ENCODE results near the gene SELENOV.

SELENOV gene

DNA sequence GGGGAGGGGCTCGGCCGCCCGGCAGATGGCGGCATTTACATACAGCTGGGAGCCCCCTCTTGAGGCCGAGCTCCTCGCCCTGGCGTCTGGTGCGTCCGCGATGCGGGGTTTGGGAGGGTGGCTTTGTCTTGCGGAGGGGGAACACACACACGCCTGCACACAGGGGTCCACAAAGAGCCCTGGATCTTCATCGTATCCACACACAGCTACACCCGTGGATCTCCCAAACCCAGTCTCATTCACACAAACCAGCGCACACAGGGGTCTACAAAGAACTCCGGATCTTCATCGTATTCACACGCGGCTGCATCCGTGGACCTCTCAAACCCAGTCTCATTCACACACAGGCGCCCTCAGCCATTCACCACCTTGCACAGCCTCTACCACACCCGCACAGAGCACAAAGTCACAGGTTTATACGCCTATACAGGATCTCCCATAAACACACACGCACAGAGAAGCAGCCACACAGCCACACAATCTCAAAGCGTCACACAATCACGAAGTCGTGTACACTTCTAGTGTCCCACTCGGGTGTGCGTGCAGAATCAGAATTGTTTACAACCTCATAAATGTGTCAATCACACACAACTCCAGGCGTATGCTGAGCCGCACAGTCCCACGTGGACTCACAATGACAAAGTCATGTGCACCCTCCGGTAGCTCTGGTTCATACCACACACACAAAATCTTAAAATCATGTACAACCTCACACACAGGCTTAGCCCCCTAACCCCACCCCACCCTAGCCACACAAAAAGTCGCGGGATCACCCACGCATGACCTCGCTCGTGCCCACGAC is 16.7 kb upstream of the SELENOV start (continued):
- TF ChIP-seq ZNF473 (tag by site-specific recombination; IDR thresholded peaks at IDR 0.05) = no peak
- TF ChIP-seq, protein P1, sequence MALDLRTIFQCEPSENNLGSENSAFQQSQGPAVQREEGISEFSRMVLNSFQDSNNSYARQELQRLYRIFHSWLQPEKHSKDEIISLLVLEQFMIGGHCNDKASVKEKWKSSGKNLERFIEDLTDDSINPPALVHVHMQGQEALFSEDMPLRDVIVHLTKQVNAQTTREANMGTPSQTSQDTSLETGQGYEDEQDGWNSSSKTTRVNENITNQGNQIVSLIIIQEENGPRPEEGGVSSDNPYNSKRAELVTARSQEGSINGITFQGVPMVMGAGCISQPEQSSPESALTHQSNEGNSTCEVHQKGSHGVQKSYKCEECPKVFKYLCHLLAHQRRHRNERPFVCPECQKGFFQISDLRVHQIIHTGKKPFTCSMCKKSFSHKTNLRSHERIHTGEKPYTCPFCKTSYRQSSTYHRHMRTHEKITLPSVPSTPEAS (tag by site-specific recombination; IDR thresholded peaks at IDR 0.05) = peak; percentile 71
- peak; percentile 33; the same call in 1 of the 2 replicates for TF ChIP-seq MZF1 (tag by site-specific recombination; IDR thresholded peaks at IDR 0.05; ENCODE audit: borderline replicate concordance)
- TF ChIP-seq, protein P2, sequence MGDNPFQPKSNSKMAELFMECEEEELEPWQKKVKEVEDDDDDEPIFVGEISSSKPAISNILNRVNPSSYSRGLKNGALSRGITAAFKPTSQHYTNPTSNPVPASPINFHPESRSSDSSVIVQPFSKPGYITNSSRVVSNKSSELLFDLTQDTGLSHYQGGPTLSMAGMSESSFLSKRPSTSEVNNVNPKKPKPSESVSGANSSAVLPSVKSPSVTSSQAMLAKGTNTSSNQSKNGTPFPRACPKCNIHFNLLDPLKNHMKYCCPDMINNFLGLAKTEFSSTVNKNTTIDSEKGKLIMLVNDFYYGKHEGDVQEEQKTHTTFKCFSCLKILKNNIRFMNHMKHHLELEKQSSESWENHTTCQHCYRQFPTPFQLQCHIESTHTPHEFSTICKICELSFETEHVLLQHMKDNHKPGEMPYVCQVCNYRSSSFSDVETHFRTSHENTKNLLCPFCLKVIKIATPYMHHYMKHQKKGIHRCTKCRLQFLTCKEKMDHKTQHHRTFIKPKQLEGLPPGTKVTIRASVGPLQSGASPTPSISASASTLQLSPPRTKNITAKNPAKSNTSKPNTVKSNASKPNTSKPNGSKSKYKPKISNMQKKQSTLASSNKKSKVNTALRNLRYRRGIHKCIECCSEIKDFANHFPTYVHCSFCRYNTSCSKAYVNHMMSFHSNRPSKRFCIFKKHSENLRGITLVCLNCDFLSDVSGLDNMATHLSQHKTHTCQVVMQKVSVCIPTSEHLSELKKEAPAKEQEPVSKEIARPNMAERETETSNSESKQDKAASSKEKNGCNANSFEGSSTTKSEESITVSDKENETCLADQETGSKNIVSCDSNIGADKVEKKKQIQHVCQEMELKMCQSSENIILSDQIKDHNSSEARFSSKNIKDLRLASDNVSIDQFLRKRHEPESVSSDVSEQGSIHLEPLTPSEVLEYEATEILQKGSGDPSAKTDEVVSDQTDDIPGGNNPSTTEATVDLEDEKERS (tag by site-specific recombination; IDR thresholded peaks at IDR 0.05) = peak; percentile 45; the same call in 1 of the 2 replicates
- TF ChIP-seq ZNF174 (tag by site-specific recombination; IDR thresholded peaks at IDR 0.05) = no peak
- TF ChIP-seq ZFP3 (tag by site-specific recombination; IDR thresholded peaks at IDR 0.05; ENCODE audit: low read depth) = 0 out of 2 replicates have a peak, but pooled peaks have one; percentile 7
- TF ChIP-seq RBAK (tag by site-specific recombination; IDR thresholded peaks at IDR 0.05) = peak; percentile 67; the same call in 1 of the 2 replicates
- TF ChIP-seq ZNF777 (tag by site-specific recombination; IDR thresholded peaks at IDR 0.05; ENCODE audit: borderline replicate concordance) = peak; percentile 96
- peak; percentile 15; the same call in 1 of the 2 replicates for TF ChIP-seq ZNF791 (tag by site-specific recombination; IDR thresholded peaks at IDR 0.05)
- TF ChIP-seq ZNF664 (tag by site-specific recombination; IDR thresholded peaks at IDR 0.05) = no peak
- TF ChIP-seq, protein P3, sequence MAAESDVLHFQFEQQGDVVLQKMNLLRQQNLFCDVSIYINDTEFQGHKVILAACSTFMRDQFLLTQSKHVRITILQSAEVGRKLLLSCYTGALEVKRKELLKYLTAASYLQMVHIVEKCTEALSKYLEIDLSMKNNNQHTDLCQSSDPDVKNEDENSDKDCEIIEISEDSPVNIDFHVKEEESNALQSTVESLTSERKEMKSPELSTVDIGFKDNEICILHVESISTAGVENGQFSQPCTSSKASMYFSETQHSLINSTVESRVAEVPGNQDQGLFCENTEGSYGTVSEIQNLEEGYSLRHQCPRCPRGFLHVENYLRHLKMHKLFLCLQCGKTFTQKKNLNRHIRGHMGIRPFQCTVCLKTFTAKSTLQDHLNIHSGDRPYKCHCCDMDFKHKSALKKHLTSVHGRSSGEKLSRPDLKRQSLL (tag by site-specific recombination; IDR thresholded peaks at IDR 0.05) = no peak
- TF ChIP-seq, protein P4, sequence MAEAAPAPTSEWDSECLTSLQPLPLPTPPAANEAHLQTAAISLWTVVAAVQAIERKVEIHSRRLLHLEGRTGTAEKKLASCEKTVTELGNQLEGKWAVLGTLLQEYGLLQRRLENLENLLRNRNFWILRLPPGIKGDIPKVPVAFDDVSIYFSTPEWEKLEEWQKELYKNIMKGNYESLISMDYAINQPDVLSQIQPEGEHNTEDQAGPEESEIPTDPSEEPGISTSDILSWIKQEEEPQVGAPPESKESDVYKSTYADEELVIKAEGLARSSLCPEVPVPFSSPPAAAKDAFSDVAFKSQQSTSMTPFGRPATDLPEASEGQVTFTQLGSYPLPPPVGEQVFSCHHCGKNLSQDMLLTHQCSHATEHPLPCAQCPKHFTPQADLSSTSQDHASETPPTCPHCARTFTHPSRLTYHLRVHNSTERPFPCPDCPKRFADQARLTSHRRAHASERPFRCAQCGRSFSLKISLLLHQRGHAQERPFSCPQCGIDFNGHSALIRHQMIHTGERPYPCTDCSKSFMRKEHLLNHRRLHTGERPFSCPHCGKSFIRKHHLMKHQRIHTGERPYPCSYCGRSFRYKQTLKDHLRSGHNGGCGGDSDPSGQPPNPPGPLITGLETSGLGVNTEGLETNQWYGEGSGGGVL (tag by site-specific recombination; IDR thresholded peaks at IDR 0.05) = peak; percentile 92
- peak; percentile 75 for TF ChIP-seq ZFP69B (tag by site-specific recombination; IDR thresholded peaks at IDR 0.05)
- peak; percentile 82 for TF ChIP-seq ZSCAN30 (tag by site-specific recombination; IDR thresholded peaks at IDR 0.05)
- no peak for TF ChIP-seq HOXA7 (CRISPR knock-in tag; IDR thresholded peaks at IDR 0.05; ENCODE audit: borderline replicate concordance)
- peak; percentile 65; the same call in 1 of the 2 replicates for TF ChIP-seq ZNF561 (tag by site-specific recombination; IDR thresholded peaks at IDR 0.05; ENCODE audit: borderline replicate concordance)
- no peak for TF ChIP-seq ZNF354C (tag by site-specific recombination; IDR thresholded peaks at IDR 0.05; ENCODE audit: borderline replicate concordance, low read depth)
- TF ChIP-seq ZNF157 (tag by site-specific recombination; IDR thresholded peaks at IDR 0.05) = 0 out of 2 replicates have a peak, but pooled peaks have one; percentile 35
- TF ChIP-seq OVOL3 (tag by site-specific recombination; IDR thresholded peaks at IDR 0.05) = peak; percentile 55; the same call in 1 of the 2 replicates
- no peak for TF ChIP-seq ZNF558 (tag by site-specific recombination; IDR thresholded peaks at IDR 0.05)
- peak; percentile 44; the same call in 1 of the 2 replicates for TF ChIP-seq SP2 (tag by site-specific recombination; IDR thresholded peaks at IDR 0.05)
- TF ChIP-seq, protein P5, sequence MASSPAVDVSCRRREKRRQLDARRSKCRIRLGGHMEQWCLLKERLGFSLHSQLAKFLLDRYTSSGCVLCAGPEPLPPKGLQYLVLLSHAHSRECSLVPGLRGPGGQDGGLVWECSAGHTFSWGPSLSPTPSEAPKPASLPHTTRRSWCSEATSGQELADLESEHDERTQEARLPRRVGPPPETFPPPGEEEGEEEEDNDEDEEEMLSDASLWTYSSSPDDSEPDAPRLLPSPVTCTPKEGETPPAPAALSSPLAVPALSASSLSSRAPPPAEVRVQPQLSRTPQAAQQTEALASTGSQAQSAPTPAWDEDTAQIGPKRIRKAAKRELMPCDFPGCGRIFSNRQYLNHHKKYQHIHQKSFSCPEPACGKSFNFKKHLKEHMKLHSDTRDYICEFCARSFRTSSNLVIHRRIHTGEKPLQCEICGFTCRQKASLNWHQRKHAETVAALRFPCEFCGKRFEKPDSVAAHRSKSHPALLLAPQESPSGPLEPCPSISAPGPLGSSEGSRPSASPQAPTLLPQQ (tag by site-specific recombination; IDR thresholded peaks at IDR 0.05) = peak; percentile 81
- TF ChIP-seq ZNF335 (tag by site-specific recombination; conservative IDR thresholded peaks at IDR 0.05) = peak; percentile 100
- peak; percentile 42 for TF ChIP-seq REPIN1 (tag by site-specific recombination; IDR thresholded peaks at IDR 0.05; ENCODE audit: low read depth)
- no peak for TF ChIP-seq ZNF416 (tag by site-specific recombination; IDR thresholded peaks at IDR 0.05)
- TF ChIP-seq ZNF585B (tag by site-specific recombination; IDR thresholded peaks at IDR 0.05) = no peak
- peak; percentile 47; the same call in 1 of the 2 replicates for TF ChIP-seq ZNF24 (tag by site-specific recombination; IDR thresholded peaks at IDR 0.05)
- TF ChIP-seq ZNF175 (tag by site-specific recombination; IDR thresholded peaks at IDR 0.05) = no peak
- no peak for TF ChIP-seq ZNF211 (tag by site-specific recombination; IDR thresholded peaks at IDR 0.05; ENCODE audit: low read depth)
- peak; percentile 80 for TF ChIP-seq ZBTB21 (tag by site-specific recombination; IDR thresholded peaks at IDR 0.05)
- peak; percentile 80 for TF ChIP-seq KLF1 (tag by site-specific recombination; IDR thresholded peaks at IDR 0.05)
